Activated CD8-positive, alpha-beta memory T cell treated with anti-CD3 and anti-CD28 coated beads, Interleukin-2, amount 50 U/mL, for 1 hour (primary cell): Measurements from ENCODE around the gene SERPING1.
"Not testable (repeated sequence)": the region's sequence is repeated elsewhere in the genome, so short reads cannot be mapped to it uniquely, and the experiment has no call there.

Experiments used
- DNase-seq: peaks from one replicate; pipeline ENCODE4 v3.0.0-alpha.2; 2020; ENCODE audit errors: extremely low read depth

The SERPING1 gene

GRCh38 chr11:57652230-57652629 lies 54.7 kb downstream of the SERPING1 start:
- DNase-seq = not testable (repeated sequence)

GRCh38 chr11:57652662-57653061 lies 55.2 kb downstream of the SERPING1 start:
- no peak for DNase-seq

- DNase-seq = no peak
These were observed 55.7 kb downstream of the SERPING1 start for GRCh38 chr11:57653163-57653562.

GRCh38 chr11:57656885-57657193 lies 59.4 kb downstream of the SERPING1 start:
- DNase-seq = no peak

- DNase-seq = peak; percentile 98
These were observed 59.9 kb downstream of the SERPING1 start, which contains the start of gene CLP1 for GRCh38 chr11:57657194-57658022. TSS of gene CLP1 (plus strand) at chr11:57657762. CDS start at chr11:57659477, 1,715 bp downstream.

GRCh38 chr11:57658023-57658361 lies 60.5 kb downstream of the SERPING1 start:
- DNase-seq = no peak

GRCh38 chr11:57659669-57660068 lies 62.2 kb downstream of the SERPING1 start:
- DNase-seq = no peak

- DNase-seq = no peak
These were observed 65.4 kb downstream of the SERPING1 start for GRCh38 chr11:57662893-57663292.

- no peak for DNase-seq
These were observed 66.5 kb downstream of the SERPING1 start for GRCh38 chr11:57663975-57664374.
